Mesothelial cell of epicardium (in vitro differentiated cells): ENCODE data around the gene PCSK9. TPM values are rescaled to one million over a fixed set of nuclear protein-coding genes. Genes with fewer than 3 reads are reported as not detected.

Experiments used
- DNase-seq, 2 experiments: peaks; one replicate each; pipeline ENCODE4 v3.0.0; 2021; ENCODE audit warnings: low spot score in 2 of 2; ENCODE audit not compliant: unreplicated experiment in 2 of 2
- H3K27ac Mint-ChIP-seq: 2 replicates; pipeline ENCODE4 v1.8.0; 2021; ENCODE audit warnings: mixed read lengths
- H3K27me3 Mint-ChIP-seq: 2 replicates; pipeline ENCODE4 v1.8.0; 2021; ENCODE audit warnings: low read depth, mixed read lengths
- H3K36me3 Mint-ChIP-seq: 2 replicates; pipeline ENCODE4 v1.8.0; 2021; ENCODE audit warnings: mixed read lengths
- H3K4me1 Mint-ChIP-seq: 2 replicates; pipeline ENCODE4 v1.8.0; 2021; ENCODE audit warnings: mixed read lengths
- H3K4me3 Mint-ChIP-seq: 2 replicates; pipeline ENCODE4 v1.8.0; 2021; ENCODE audit warnings: mild to moderate bottlenecking, moderate library complexity, mixed read lengths
- H3K9me3 Mint-ChIP-seq: 2 replicates; pipeline ENCODE4 v1.8.0; 2021; ENCODE audit warnings: mixed read lengths
- CTCF ChIP-seq: fragments of 200-600 bp; sonication (generic); IDR thresholded peaks from one replicate; pipeline ENCODE4 v1.5.0; 2021; ENCODE audit warnings: antibody characterized with exemption; ENCODE audit not compliant: unreplicated experiment
- total RNA-seq: library from RNA; stranded (reverse); gene quantifications from 3 replicates; pipeline ENCODE4 v1.2.1, GENCODE V29; 2021

PCSK9 gene
- total RNA-seq, 1 donor from 2014 or later: 1.6 TPM

- Mint-ChIP-seq H3K4me1 (peaks cover 18% of the 10 kb centered on the region), H3K27ac (no peak overlapping the region), H3K36me3 (no peaks in the 10 kb centered on the region), H3K27me3 (peaks cover 39% of the 10 kb centered on the region), H3K9me3 (no peaks in the 10 kb centered on the region), H3K4me3 (no peak overlapping the region)
- no peak for TF ChIP-seq CTCF
- DNase-seq: no peak
Measured at GRCh38 chr1:54994355-54994990, 44.9 kb upstream of the PCSK9 start.

- DNase-seq: no peak
- H3K9me3 Mint-ChIP-seq: no peaks in the 10 kb centered on the region
- H3K27me3 Mint-ChIP-seq: peaks cover 39% of the 10 kb centered on the region
- H3K4me3 Mint-ChIP-seq: no peak overlapping the region
- no peaks in the 10 kb centered on the region for H3K36me3 Mint-ChIP-seq
- TF ChIP-seq CTCF: no peak
- peaks cover 18% of the 10 kb centered on the region for H3K4me1 Mint-ChIP-seq
- no peak overlapping the region for H3K27ac Mint-ChIP-seq
Measured at GRCh38 chr1:54995013-54995760, 44.2 kb upstream of the PCSK9 start.

- peaks cover 18% of the 10 kb centered on the region for H3K4me1 Mint-ChIP-seq
- peaks cover 39% of the 10 kb centered on the region for H3K27me3 Mint-ChIP-seq
- no peak overlapping the region for H3K4me3 Mint-ChIP-seq
- no peaks in the 10 kb centered on the region for H3K9me3 Mint-ChIP-seq
- no peak overlapping the region for H3K27ac Mint-ChIP-seq
- no peak for TF ChIP-seq CTCF
- H3K36me3 Mint-ChIP-seq: no peaks in the 10 kb centered on the region
- DNase-seq: no peak
Measured at GRCh38 chr1:54995835-54996234, 43.5 kb upstream of the PCSK9 start.

GRCh38 chr1:54996359-54996868 is 42.9 kb upstream of the PCSK9 start:
- Mint-ChIP-seq H3K9me3 (no peaks in the 10 kb centered on the region), H3K27ac (no peak overlapping the region), H3K36me3 (no peaks in the 10 kb centered on the region), H3K27me3 (peaks cover 39% of the 10 kb centered on the region), H3K4me1 (peaks cover 18% of the 10 kb centered on the region), H3K4me3 (peak overlapping the region; percentile 59)
- peak; percentile 60 to 76 for DNase-seq
- TF ChIP-seq CTCF: peak; percentile 79

GRCh38 chr1:54996869-54997710 is 42.3 kb upstream of the PCSK9 start:
- peak overlapping the region; percentile 59 for H3K4me3 Mint-ChIP-seq
- peaks cover 39% of the 10 kb centered on the region for H3K27me3 Mint-ChIP-seq
- peaks cover 18% of the 10 kb centered on the region for H3K4me1 Mint-ChIP-seq
- H3K27ac Mint-ChIP-seq: no peak overlapping the region
- no peak for DNase-seq
- H3K9me3 Mint-ChIP-seq: no peaks in the 10 kb centered on the region
- no peak for TF ChIP-seq CTCF
- H3K36me3 Mint-ChIP-seq: no peaks in the 10 kb centered on the region
